RWPE1 (cell line): ENCODE data around the gene PPP1R15B.

Source experiments
- CTCF ChIA-PET: fragments of 350-600 bp; sonication (Branson Sonifier 250); formaldehyde crosslinking; extraction: SDS; loops from one replicate; lab custom pipeline; 2021; lab: Yijun Ruan, JAX
- POLR2A ChIA-PET: fragments of 400-600 bp; formaldehyde crosslinking; extraction: SDS; loops from one replicate; lab custom pipeline; 2020; ENCODE audit warnings: antibody characterized with exemption; ENCODE audit not compliant: low non-redundant PET; lab: Yijun Ruan, JAX
- DNase-seq: peaks from one replicate; pipeline ENCODE4 v3.0.0; 2012; ENCODE audit warnings: low spot score
- H3K27ac ChIP-seq: fragments of 450-650 bp; 2 replicates; pipeline ENCODE4 v1.5.1; 2017
- TF ChIP-seq, protein P1 (sequence below): fragments of 450-650 bp; conservative IDR thresholded peaks from 2 replicates; pipeline ENCODE4 v1.5.1; 2017; ENCODE audit warnings: low read depth, mild to moderate bottlenecking

Gene PPP1R15B

DNA sequence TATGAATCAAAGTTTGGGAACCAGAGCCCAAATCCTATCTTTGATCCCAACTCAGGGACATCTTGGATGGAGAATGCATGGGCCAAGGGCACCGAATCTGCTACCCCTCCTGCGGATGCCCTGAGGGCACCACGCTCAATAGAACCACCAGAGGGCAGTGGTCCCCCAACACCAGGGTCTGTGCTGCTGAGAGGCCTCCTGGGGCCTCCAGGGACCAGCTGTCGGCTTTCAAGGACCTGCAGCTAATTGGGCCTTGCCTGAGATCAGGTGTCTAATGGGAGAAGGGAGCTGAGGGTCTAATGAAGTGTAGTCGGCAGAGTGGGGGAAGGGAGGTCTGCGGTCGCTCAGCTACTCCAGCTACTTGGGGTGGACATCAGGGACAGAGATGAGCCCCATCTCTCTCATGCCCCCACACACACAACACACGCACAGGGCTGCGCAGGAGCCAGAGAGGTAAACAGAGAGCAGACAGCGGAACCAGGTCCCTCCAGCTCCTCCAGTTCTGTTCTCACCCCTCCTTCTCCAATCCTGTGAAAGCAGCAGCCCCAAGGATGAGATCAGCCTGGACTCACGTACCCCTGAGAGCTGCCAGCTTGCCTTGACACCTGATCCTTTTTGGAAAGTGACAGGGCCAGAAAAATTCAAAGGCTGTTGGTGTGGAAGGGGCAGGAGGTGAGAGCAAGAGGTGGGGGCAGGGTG is 34.9 kb upstream of the PPP1R15B start:
- H3K27ac ChIP-seq: peak overlapping the region; percentile 48; the same call in 1 of the 2 replicates
- ChIA-PET POLR2A (no interaction called here), CTCF (interaction anchor here (0.5 to 3.1 kb wide), 13 partner anchors 10 to 559 kb away, joined by 3 to 24 read pairs (median 4); partner anchors contain the start of gene PIK3C2B)
- TF ChIP-seq, protein P1, sequence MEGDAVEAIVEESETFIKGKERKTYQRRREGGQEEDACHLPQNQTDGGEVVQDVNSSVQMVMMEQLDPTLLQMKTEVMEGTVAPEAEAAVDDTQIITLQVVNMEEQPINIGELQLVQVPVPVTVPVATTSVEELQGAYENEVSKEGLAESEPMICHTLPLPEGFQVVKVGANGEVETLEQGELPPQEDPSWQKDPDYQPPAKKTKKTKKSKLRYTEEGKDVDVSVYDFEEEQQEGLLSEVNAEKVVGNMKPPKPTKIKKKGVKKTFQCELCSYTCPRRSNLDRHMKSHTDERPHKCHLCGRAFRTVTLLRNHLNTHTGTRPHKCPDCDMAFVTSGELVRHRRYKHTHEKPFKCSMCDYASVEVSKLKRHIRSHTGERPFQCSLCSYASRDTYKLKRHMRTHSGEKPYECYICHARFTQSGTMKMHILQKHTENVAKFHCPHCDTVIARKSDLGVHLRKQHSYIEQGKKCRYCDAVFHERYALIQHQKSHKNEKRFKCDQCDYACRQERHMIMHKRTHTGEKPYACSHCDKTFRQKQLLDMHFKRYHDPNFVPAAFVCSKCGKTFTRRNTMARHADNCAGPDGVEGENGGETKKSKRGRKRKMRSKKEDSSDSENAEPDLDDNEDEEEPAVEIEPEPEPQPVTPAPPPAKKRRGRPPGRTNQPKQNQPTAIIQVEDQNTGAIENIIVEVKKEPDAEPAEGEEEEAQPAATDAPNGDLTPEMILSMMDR: peak; percentile 37
- peak; percentile 67 for DNase-seq

DNA sequence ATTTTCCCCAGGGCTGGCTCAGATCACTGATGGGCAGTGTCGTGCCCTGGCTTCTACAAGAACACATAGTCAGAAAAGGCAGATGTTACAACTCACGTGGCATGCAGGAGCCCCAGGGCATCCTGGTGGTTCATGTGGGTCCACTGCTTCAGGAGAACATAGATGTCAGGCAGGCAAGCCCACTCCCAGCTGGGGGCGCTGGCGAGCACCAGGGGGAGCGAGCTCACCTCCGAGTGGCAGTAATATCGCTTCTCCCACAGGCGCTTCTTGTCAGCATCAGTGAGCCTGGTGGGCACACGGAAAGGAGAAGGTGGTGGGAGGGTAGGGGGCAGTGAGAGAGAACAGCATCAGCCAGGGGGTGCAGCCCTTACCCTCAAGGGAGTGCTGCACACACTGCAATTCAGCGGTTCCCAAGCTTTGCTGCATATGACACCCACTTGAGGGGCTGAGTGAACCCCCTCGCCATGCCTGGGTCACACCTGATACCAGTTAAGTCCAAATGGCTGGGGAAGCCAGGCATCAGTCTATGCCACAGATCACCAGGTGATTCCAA is 34.3 kb upstream of the PPP1R15B start:
- no peak for DNase-seq
- ChIA-PET POLR2A (no interaction called here), CTCF (interaction anchor here (0.5 to 3.1 kb wide), 12 partner anchors 10 to 558 kb away, joined by 3 to 24 read pairs (median 4); partner anchors contain the start of gene PIK3C2B)
- TF ChIP-seq, protein P1: no peak
- no peak overlapping the region for H3K27ac ChIP-seq

DNA sequence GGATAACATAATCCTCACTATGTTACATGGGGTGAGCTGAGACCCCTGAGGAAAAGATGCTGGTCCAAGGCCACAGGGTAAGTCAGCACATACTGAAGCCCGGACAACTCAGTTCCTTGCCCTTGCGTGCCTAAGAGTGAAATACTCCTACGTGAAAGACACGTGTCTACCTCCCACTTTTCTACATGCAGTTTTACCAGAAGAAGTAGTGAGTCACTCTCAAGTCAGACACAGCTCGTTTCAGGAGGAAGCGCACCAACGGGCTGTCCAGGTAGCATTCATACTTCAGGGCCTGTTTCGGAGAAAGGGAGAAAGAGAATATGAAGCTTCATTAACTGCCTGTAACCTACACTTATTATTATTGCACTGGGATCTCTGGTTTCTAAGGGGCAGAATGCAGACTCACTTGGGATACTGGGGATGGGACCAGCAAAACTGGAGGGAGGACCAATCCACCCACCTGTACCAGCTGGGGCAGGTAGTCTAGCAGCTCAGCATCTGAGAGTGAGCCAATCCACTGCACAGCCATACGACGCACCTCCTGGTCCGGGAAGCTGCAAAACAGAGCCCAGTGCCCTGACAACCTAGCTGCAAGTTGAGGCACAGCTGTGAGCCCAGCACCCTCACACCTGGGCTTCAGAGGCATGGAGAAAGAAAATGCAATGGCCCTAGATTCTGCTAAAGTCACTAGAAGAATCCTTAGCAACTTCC is 32.4 kb upstream of the PPP1R15B start:
- peak overlapping the region; percentile 65 for H3K27ac ChIP-seq
- CTCF ChIA-PET: interaction anchor here (0.7 to 3.0 kb wide), 8 partner anchors 13 to 59 kb away, joined by 3 to 27 read pairs (median 4); no protein-coding TSS in a partner anchor
- POLR2A ChIA-PET: interaction anchor here (0.5 to 0.6 kb wide), 2 partner anchors 8 to 58 kb away, joined by 3 read pairs; no protein-coding TSS in a partner anchor
- peak; percentile 95 for DNase-seq
- TF ChIP-seq, protein P1: no peak

DNA sequence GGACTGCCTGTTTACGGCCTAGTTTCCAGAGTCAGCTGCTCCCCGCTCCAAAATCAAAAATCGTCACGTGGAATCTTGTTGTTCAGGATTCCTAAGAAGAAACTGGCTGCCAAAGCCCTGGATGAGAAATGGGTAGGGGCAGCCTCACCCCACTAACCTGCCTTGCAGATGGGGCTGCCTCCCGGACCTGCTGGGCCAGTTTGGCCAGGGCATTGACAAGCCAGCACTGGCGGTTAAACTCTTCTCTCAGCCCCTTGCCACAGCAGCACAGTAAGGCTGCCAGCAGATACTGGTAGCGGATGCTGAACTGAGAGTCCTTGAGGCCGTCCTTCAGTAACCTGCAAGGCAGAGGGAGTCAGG is 31.6 kb upstream of the PPP1R15B start:
- DNase-seq: peak; percentile 97

DNA sequence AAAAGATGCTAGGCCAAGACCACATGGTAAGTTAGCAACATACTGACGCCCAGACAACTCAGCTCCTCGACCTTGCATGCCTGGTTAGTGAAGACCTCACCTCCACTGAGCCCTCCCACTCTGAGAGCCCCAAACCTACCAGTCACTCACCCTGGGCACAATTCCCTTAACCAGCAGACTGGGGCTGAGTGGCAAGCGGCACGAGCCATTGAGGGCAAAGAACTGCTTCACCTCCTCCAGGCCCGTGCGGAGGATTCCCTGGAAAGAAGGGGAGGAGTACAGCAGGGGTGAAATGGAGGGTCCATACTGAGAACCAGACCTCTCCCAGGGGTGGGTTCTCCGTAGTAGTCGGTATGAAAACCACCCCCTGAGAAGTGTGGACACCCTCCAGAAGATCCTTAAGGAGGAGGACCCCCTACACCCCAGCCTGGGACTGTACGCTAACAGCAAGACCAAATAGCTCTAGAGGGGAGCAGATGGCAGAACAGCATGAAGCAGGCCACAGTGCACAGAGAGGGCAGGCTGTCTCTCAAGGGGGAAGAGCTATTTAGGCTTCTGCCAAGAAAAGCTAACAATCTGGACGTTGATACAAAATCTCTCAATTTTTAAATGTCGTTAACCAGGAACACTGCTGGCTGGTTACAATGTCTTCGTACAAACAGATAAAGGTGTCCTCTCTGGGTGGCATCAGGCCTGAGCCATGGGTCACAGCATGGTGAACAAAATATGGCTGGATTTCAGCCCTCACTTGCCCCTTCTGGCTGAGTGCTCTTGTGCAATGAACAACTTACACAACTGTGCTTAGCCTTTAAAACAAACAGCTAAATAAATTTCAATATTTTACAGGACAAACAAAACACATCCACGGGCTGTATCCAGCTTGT is 31.0 kb upstream of the PPP1R15B start:
- no peak for DNase-seq
- CTCF ChIA-PET: interaction anchor here (0.5 to 3.0 kb wide), 10 partner anchors 11 to 1865 kb away, joined by 3 to 27 read pairs (median 4); partner anchors contain the start of gene PIK3C2B
- peak overlapping the region; percentile 65; the same call in 1 of the 2 replicates for H3K27ac ChIP-seq
- POLR2A ChIA-PET: no interaction called here
- TF ChIP-seq, protein P1: no peak

More for the DNA sequence above, 31.6 kb upstream of the PPP1R15B start:
- TF ChIP-seq, protein P1: no peak
- H3K27ac ChIP-seq: peak overlapping the region; percentile 65
- ChIA-PET POLR2A (interaction anchor here (0.5 kb wide), 1 partner anchor 57 kb away, joined by 3 read pairs; no protein-coding TSS in a partner anchor), CTCF (interaction anchor here (0.5 to 3.0 kb wide), 9 partner anchors 12 to 1866 kb away, joined by 3 to 27 read pairs (median 4); partner anchors contain the start of gene PIK3C2B)
